ENCODE measurements around the gene NRTN. TPM values are rescaled to one million over a fixed set of nuclear protein-coding genes. Genes with fewer than 3 reads are reported as not detected.

NRTN gene
- total RNA-seq, 1 donor from 2014 or later: 3.7 TPM

DNA sequence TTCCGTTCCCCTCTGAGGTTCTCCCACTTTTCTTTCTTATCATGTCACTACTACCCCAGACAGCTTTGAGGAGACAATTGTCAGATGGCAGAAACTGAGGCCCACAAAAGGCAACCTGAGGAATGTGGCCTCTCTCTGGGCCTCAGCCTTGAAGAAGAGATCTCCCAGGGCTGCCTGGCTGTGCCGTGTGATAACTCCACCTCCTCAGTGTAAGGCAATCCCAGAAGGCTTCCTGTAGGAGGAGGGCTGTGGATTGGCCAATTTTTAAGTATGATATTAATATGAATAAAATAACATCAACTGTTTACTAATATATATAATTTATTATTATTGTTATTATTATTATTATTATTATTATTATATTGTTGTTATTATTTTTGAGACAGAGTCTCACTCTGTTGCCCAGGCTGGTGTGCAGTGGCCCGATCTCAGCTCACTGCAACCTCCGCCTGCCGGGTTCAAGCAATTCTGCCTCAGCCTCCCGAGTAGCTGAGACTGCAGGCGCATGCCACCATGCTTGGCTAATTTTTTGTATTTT, 9.4 kb upstream of the NRTN start:
- no peak for DNase-seq (ENCODE audit: extremely low spot score in 2 of 2)
- Histone ChIP-seq H3K4me3 (no peak overlapping the region), H3K36me3 (no peaks in the 10 kb centered on the region), H3K27ac (no peak overlapping the region), H3K4me1 (no peaks in the 10 kb centered on the region), H3K27me3 (no peaks in the 10 kb centered on the region), H3K9me3 (no peaks in the 10 kb centered on the region)
- TF ChIP-seq POLR2AphosphoS5 (IDR thresholded peaks at IDR 0.05; ENCODE audit: insufficient read depth in 1 of 2, low read depth in 1 of 2) (no peak), POLR2A (IDR thresholded peaks at IDR 0.05) (no peak)
- TF ChIP-seq, protein P1, sequence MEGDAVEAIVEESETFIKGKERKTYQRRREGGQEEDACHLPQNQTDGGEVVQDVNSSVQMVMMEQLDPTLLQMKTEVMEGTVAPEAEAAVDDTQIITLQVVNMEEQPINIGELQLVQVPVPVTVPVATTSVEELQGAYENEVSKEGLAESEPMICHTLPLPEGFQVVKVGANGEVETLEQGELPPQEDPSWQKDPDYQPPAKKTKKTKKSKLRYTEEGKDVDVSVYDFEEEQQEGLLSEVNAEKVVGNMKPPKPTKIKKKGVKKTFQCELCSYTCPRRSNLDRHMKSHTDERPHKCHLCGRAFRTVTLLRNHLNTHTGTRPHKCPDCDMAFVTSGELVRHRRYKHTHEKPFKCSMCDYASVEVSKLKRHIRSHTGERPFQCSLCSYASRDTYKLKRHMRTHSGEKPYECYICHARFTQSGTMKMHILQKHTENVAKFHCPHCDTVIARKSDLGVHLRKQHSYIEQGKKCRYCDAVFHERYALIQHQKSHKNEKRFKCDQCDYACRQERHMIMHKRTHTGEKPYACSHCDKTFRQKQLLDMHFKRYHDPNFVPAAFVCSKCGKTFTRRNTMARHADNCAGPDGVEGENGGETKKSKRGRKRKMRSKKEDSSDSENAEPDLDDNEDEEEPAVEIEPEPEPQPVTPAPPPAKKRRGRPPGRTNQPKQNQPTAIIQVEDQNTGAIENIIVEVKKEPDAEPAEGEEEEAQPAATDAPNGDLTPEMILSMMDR (IDR thresholded peaks at IDR 0.05): no peak
- intact Hi-C loops (cut with DNase I): no loop called here

GRCh38 chr19:5798244-5798643, 6.6 kb upstream of the NRTN start:
- Histone ChIP-seq H3K27me3 (no peaks in the 10 kb centered on the region), H3K4me1 (peaks cover 12% of the 10 kb centered on the region), H3K36me3 (no peaks in the 10 kb centered on the region), H3K4me3 (no peak overlapping the region), H3K27ac (no peak overlapping the region), H3K9me3 (no peaks in the 10 kb centered on the region)
- no peak for DNase-seq (ENCODE audit: extremely low spot score in 2 of 2)
- TF ChIP-seq, protein P1 (IDR thresholded peaks at IDR 0.05): no peak
- no peak for TF ChIP-seq POLR2AphosphoS5 (IDR thresholded peaks at IDR 0.05; ENCODE audit: insufficient read depth in 1 of 2, low read depth in 1 of 2)
- no peak for TF ChIP-seq POLR2A (IDR thresholded peaks at IDR 0.05)
- intact Hi-C loops (cut with DNase I): no loop called here

- Histone ChIP-seq H3K36me3 (no peaks in the 10 kb centered on the region), H3K27ac (no peak overlapping the region), H3K4me3 (no peak overlapping the region), H3K27me3 (peaks cover 4% of the 10 kb centered on the region), H3K9me3 (no peaks in the 10 kb centered on the region), H3K4me1 (peaks cover 24% of the 10 kb centered on the region)
- intact Hi-C loops (cut with DNase I): no loop called here
- TF ChIP-seq, protein P1 (IDR thresholded peaks at IDR 0.05): no peak
- TF ChIP-seq POLR2A (IDR thresholded peaks at IDR 0.05): no peak
- TF ChIP-seq POLR2AphosphoS5 (IDR thresholded peaks at IDR 0.05; ENCODE audit: insufficient read depth in 1 of 2, low read depth in 1 of 2): no peak
- no peak for DNase-seq (ENCODE audit: extremely low spot score in 2 of 2)
Measured at GRCh38 chr19:5799247-5800241, 5.3 kb upstream of the NRTN start.

GRCh38 chr19:5800361-5801270, 4.3 kb upstream of the NRTN start:
- intact Hi-C loops (cut with DNase I): no loop called here
- H3K27me3 ChIP-seq: peaks cover 8% of the 10 kb centered on the region

More at GRCh38 chr19:5800361-5801270, 4.3 kb upstream of the NRTN start:
- TF ChIP-seq, protein P1 (IDR thresholded peaks at IDR 0.05): no peak
- TF ChIP-seq POLR2AphosphoS5 (IDR thresholded peaks at IDR 0.05; ENCODE audit: insufficient read depth in 1 of 2, low read depth in 1 of 2) (no peak), POLR2A (IDR thresholded peaks at IDR 0.05) (no peak)
- Histone ChIP-seq H3K36me3 (no peaks in the 10 kb centered on the region), H3K4me3 (no peak overlapping the region), H3K27ac (no peak overlapping the region), H3K9me3 (no peaks in the 10 kb centered on the region), H3K4me1 (peaks cover 26% of the 10 kb centered on the region)
- DNase-seq (ENCODE audit: extremely low spot score in 2 of 2): no peak

All from vagina (tissue), 2 donors.